Myocyte (in vitro differentiated cells): ENCODE measurements around the gene USP10. TPM values are rescaled to one million over a fixed set of nuclear protein-coding genes. Genes with fewer than 3 reads are reported as not detected.
A peak's percentile ranks its signal among the peaks of the same experiment; 100 is the strongest.

ENCODE experiments used
- DNase-seq: peaks from one replicate; pipeline ENCODE4 v3.0.0-alpha.2; 2012; ENCODE audit warnings: low read depth
- total RNA-seq: library from RNA; depleted of rRNA; stranded (reverse); fragments of >200 nt; gene quantifications from 2 replicates; pipeline ENCODE4 v1.2.3, GENCODE V29; 2014

The USP10 gene
- total RNA-seq, 1 donor from 2014 or later: 53.2 TPM

GRCh38 chr16:84699147-84699711 lies 571 bp upstream of the USP10 start:
- DNase-seq: no peak

DNA sequence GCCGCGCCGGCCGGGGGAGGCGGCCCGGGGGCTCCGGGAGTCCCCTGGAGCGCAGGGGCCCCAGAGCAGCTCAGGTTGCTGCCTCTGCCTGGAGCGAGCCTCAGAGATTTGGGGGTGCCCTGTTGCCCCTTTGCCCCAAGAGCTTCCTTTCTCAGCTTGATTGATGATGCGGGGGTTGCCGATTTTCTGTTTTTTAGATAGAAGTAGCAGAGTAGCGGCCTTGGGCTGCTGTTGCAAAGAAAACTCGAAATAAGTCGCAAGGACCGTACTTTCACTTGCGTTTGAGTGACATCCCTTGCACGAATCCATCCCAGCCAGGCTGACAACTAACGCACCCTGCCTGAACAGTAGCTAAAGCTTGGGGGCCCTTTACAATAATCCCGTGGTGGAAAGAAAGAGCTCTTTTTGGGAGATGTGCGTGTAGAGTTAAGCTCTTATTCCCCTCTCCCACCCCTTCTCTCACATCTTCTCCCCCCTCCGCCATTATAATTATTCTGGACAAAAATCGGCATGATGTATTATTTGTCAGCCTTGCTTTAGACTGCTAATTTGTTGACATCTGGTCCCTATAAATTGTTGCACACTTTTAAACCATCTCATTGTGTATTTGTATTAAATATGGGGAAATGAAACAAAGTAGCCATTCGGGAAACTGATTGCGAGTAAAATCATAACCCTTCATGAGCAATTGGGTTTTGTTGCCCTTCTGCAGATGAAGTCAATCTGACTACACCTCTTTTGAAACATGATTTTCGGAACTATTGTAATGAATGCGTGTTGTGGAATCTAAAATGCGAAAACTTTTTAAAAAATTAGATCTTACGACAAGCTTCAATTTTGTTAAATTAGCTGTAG lies 873 bp downstream of the USP10 start:
- DNase-seq: peak; percentile 11

DNA sequence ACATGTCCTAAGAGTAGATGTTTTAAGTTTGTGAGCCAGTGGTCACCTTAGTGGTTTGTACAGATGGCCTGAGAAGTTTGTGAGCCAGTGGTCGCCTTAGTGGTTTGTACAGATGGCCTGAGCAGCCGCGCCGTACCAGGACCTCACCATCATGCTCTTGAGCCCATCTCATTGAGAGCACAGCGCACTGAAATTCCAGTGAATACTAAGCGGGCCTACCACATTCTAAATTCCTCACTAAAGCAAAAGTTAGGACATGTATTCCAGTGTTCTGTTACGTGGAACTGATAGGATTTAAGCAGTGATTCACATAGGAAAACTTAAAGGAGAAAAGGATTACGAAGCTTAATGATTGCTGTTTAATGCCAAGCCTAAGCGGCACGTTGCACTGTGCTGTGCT lies 3.9 kb downstream of the USP10 start:
- DNase-seq: peak; percentile 62

DNA sequence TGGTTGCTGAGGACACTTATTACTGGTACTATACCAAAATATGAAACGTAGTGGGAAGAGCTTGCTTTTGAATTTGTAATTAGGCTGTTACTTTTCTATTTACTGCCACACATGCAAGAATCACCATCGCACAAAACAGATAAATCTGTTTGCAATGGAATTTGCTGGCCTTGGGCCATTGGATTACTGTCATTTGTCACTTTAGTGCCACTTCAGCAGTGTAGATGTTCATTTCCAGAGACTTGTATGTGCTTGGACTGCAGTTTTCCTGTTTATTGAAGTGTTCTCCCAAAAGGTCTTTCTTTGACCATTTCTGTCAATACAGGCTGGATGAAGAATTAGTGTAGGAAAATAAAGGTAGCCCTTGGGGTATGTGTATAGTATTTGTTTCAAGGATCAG lies 4.5 kb downstream of the USP10 start:
- no peak for DNase-seq

DNA sequence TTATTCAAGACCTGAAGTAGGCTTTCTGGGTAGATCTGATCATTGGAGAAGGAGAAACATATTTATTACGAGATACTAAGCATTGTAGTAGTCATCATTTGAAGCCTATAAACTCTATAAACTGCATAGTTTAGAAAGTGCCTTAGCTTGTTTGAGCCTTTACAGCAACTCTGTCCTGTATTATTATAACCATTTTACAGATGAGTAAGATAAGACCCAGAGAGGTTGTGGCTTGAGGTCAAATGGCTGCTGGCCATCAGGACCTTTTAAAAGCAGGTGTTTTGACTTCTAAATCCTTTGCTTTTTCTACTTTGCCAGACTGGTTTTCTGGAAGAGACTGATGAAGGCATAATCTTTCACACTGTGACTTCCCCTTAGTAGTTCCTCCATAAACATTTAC lies 7.1 kb downstream of the USP10 start:
- no peak for DNase-seq

DNA sequence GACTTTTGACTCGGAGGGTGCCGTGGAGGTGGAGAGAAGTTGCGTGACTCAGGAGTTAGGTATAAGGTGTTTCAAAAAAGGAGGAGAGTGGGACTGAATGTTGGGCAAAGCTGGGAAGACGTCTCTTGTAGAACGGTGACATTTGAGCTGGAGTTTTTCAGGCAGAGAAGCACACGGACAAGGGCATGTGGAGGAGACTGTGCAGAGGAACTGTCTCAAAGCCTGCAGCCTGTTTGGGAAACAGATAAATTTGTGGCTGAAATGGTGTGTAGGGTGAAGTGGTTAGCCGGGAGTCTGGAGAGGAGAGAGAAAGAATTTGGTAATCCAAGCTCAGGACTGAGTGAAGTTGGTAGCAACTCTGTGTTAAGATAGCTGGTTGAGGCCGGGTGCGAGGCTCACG lies 9.8 kb downstream of the USP10 start:
- no peak for DNase-seq

DNA sequence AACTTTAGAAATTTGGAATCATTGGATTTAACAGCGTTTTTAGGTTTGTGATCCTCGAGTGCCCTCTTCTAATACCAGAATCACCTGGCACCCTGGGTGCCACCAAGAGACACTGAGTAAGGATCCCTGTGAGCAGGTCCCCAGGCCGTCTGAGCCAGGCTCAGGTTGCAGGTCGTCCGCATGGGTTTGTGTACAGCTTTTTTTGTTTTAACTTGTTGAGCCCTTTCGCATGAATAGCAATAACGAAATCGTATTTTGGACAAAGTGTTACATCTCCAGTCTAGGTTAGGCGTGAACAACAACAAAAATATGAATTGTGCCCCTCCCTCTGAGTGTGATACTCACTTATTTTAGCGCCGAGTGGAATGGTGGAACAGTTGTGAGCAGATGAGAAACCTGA lies 10.9 kb downstream of the USP10 start:
- DNase-seq: no peak

DNA sequence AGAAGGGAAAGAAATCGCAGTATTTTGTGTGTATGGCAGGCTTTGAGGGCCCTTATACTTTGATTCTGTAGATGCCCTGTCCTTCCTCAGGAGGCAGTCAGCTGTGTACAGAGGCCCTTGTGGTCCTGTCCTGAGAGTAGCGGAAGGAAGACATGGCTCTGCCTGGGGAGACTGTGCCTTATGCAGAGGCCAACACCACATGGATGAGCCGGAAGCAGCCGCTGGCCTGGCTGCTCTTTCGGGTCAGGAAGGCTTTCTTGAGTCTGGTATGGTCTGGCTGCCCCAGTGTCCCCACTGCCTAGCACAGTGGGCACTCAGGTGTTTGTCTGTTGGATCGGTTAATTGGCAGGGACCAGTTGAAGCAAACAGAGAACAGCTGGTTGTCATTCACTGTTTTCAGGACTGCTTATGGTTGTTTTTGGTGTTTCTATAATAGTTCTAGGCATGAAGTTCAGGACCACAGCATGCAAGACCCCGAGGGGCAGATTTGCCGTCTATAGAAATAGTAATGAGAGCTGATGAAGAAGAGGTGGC lies 12.4 kb downstream of the USP10 start:
- no peak for DNase-seq

GRCh38 chr16:84712801-84713775 lies 13.3 kb downstream of the USP10 start:
- no peak for DNase-seq

DNA sequence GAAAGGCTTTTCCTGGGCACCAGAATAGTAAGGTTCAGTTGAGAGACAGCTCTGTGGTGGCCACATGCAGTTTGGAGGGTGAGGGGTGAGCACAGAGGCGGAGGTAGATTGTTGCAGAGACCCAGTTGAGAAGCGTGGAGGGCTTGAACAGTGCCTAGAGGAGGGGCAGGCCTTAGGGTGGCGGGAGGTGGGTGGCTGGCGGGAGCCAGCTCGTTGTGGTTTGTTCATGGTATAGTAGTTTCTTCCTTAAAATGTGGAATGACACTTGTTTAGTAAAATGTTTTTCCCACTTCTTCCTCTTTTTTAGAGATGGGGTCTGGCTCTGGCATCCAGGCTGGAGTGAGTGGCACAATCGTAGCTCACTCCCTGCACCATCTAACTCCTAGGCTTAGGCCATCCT lies 14.2 kb downstream of the USP10 start:
- DNase-seq: no peak

GRCh38 chr16:84715424-84715823 lies 15.6 kb downstream of the USP10 start:
- no peak for DNase-seq

DNA sequence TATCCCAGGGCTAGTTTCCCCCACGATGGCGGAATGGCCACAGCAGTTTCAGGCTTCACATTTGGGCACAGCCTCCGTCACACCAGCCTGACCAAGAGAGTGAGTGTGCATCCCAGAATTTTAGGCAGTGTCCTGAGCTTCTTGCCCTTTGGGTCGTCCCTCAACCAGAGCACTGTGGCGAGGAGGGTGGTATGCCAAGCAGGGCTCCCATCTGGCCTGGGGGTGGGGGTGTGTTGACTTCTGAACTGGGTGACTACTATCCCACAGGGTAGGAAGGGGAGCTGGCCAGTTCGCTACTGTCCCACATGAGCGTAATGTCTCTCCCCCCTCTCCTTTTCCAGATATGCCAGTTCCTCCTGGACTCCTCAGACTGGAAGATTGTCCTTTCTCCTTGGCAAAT lies 16.1 kb downstream of the USP10 start:
- DNase-seq: no peak

- DNase-seq: no peak
These were observed 16.9 kb downstream of the USP10 start for GRCh38 chr16:84716740-84717139.

- DNase-seq: no peak
These were observed 17.7 kb downstream of the USP10 start for GRCh38 chr16:84717484-84717883.

DNA sequence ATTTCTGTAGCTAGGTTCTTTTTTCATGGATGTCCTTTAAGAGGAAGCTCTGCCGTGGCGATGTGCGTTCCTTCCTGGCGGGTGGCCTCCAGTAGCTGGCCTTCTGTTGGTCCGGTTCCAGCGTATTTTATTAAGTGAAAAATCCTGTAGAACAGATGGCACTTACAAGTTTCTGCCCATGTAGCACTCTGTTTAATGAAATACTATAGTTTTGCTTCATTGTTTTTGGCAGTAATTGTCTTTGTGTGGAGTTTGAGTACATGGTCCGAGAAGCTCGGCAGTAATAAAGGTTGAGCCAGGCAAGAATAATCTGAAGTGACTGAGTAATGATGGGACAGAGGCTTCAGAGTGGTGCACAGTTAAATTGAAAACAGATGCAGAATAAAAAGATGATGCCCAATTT lies 20.4 kb downstream of the USP10 start:
- DNase-seq: no peak

DNA sequence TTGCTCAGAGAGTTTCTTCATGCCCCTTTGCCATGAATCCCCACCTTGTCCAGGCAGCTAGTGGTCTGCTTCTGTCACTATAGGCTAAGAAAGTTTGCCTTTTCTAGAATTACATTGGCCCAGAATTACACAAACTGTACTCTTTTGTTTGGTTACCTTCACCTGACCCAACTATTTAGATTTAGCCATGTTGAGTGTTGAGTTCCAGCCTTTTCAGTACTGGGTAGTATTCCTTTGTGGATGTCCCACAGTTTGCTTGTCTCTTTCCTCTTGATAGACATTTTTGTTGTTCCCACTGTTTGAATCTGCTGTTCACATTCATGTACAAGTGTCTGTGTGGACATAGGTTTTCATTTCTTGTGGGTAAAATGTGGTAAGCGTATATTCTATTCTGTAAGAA lies 22.3 kb downstream of the USP10 start:
- DNase-seq: no peak

DNA sequence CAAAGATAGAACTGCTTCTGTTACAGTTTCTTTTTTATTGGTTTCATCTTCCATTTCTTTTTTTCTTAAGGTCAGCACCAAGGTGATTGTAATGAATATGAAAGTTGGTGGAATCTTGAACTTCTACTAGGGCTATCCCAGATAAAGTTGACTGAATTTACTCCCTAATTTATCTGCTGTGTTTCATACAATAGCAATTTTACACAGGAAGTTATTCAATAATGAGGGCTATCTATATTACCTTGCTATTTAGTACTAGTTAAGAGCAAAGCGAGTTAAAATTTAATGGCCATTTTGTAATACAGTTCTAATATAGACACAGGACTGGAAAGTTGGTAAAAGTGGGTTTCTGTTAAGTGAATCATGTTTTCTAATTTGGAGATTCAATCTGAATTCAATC lies 24.1 kb downstream of the USP10 start:
- no peak for DNase-seq

- no peak for DNase-seq
These were observed 25.0 kb downstream of the USP10 start for GRCh38 chr16:84724606-84725309.

DNA sequence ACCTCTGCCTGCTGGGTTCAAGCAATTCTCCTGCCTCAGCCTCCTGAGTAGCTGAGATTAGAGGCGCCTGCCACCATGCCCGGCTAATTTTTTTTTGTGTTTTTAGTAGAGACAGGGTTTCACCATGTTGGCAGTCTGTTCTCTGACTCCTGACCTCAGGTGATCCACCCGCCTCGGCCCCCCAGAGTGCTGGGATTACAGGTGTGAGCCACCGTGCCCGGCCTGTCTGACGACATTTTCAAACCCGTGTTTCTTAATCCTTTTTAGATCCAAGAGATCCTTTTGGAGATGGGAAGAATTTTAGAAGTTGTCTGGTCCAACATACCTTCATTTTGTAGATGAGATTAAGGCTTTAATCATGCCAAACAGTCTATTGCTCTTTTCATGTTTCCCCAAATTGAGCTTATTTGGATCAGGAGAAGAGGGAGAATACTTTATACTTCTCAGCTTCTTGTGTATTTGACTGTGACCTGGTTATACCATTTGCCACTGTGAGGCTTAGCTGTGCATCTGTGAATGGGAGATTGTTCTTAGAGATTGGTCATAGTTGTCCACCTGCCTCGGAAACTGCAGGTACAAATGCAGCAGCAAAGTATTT lies 25.8 kb downstream of the USP10 start:
- DNase-seq: no peak

GRCh38 chr16:84726079-84726668 lies 26.4 kb downstream of the USP10 start:
- peak; percentile 80 for DNase-seq
